Esophagus squamous epithelium (tissue), 4 donors: ENCODE measurements around the gene LRRC4C.

Experiments used
- CTCF ChIP-seq, 6 experiments: fragments of 450-650 bp in 4 of 6; fragments of 200-600 bp in 2 of 6; sonication (generic) in 2 of 6; IDR thresholded peaks; one replicate each; pipeline ENCODE4 v1.5.1; 2016 to 2019; ENCODE audit warnings: antibody characterized with exemption in 6 of 6, mild to moderate bottlenecking in 4 of 6, moderate library complexity in 4 of 6
- POLR2A ChIP-seq, 4 donors: fragments of 450-650 bp; IDR thresholded peaks; one replicate each; pipeline ENCODE4 v1.6.1; 2017; ENCODE audit warnings: antibody characterized with exemption in 4 of 4, mild to moderate bottlenecking in 4 of 4, moderate library complexity in 3 of 4

GRCh38 chr11:41050791-41051190 is 408.7 kb downstream of the LRRC4C start:
- TF ChIP-seq POLR2A (IDR thresholded peaks at IDR 0.05) (no peak), CTCF (IDR thresholded peaks at IDR 0.05) (no peak)
